A549 treated with ZK216348 at 1 μM for 4 hours (cell line): ENCODE results near the gene WDR72. TPM values are rescaled to one million over a fixed set of nuclear protein-coding genes. Genes with fewer than 3 reads are reported as not detected.

Source experiments
- total RNA-seq: library from RNA; stranded (reverse); fragments of 200-300 nt; extraction: Qiagen RNA extraction; gene quantifications from 5 replicates; pipeline ENCODE4 v1.2.3, GENCODE V29; 2022; ENCODE audit warnings: low read depth

Gene WDR72
- total RNA-seq: 4.2 to 6.9 TPM (median 6.7 TPM) in 5 replicates

DNA sequence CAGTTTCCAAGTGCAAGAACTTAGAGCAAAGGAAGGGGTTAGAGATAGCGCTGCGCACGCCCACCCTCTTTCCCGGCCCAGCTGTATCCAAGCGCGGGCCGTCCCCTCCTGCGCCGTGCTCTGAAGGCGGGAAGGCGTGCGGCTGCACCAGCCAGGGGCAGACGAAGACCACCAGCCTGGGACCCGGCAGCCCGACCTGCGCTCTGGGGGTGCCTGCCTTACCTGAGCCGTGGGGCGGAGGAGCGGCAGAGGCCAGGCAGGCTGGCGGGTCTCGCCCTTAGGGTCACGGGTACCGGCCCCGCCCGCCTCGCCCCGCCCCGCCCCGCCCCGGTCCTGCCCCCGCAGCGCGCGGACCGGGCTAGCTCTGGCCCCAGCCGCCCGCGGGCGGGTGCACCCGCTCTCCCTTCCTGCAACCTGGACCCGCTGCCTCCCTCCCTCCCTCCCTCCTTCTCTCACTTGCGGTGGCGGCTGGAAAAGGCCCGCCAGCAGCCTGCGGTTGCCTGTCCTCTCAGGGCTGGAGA lies at the start of gene WDR72:
TSS of gene WDR72 (minus strand) at position 253 of the 521 bp plus-strand sequence. CDS start 26,514 bp downstream, outside the sequence.

Other genes starting within 250 kb of the WDR72 start
- gene UNC13C, start 218.8 kb upstream of the WDR72 start, total RNA-seq: not detected in 5 replicates